Ascending aorta (tissue), 2 donors: Measurements from ENCODE around the gene MMEL1. TPM values are rescaled to one million over a fixed set of nuclear protein-coding genes. Genes with fewer than 3 reads are reported as not detected.

ENCODE experiments used
- DNase-seq, 2 donors: peaks; one replicate each; pipeline ENCODE4 v3.0.0-alpha.2; 2019; ENCODE audit warnings: low spot score in 2 of 2
- H3K27ac ChIP-seq, 2 donors: fragments of 200-600 bp; sonication (generic); one replicate each; pipeline ENCODE4 v1.5.1; 2016 to 2017; ENCODE audit warnings: mild to moderate bottlenecking in 1 of 2
- H3K27me3 ChIP-seq: fragments of 200-600 bp; sonication (generic); one replicate; pipeline ENCODE4 v1.5.1; 2017
- H3K36me3 ChIP-seq, 2 donors: fragments of 200-600 bp; sonication (generic); one replicate each; pipeline ENCODE4 v1.5.1; 2016
- H3K4me1 ChIP-seq, 2 donors: fragments of 200-600 bp; sonication (generic); one replicate each; pipeline ENCODE4 v1.5.1; 2016 to 2017; ENCODE audit warnings: mild to moderate bottlenecking in 1 of 2
- H3K4me3 ChIP-seq, 2 donors: fragments of 200-600 bp; sonication (generic); one replicate each; pipeline ENCODE4 v1.5.1; 2016 to 2017; ENCODE audit warnings: mild to moderate bottlenecking in 1 of 2
- H3K9me3 ChIP-seq, 2 donors: fragments of 200-600 bp; sonication (generic); one replicate each; pipeline ENCODE4 v1.5.1; 2016
- CTCF ChIP-seq, 3 experiments: fragments of 200-600 bp in 2 of 3; fragments of 450-650 bp in 1 of 3; sonication (generic) in 2 of 3; IDR thresholded peaks; one replicate each; pipeline ENCODE4 v1.5.1; 2016 to 2019; ENCODE audit warnings: antibody characterized with exemption in 3 of 3, mild to moderate bottlenecking in 1 of 3, moderate library complexity in 1 of 3
- intact Hi-C: fragments of 100-400 bp; cut with DNase I; formaldehyde crosslinking; loops from one replicate; pipeline ENCODE4 v1.15.1; 2023
- total RNA-seq: library from RNA; depleted of rRNA; stranded (reverse); fragments of >200 nt; gene quantifications from one replicate; pipeline ENCODE4 v1.1.0, GENCODE V29; 2016

Gene MMEL1
- total RNA-seq, 1 donor from 2014 or later, result not detected

- Histone ChIP-seq H3K4me1 (no peaks in the 10 kb centered on the region), H3K4me3 (no peak overlapping the region), H3K9me3 (peaks cover 0 to 15% of the 10 kb centered on the region in 2 donors), H3K36me3 (no peaks in the 10 kb centered on the region), H3K27ac (no peak overlapping the region), H3K27me3 (no peaks in the 10 kb centered on the region)
- intact Hi-C loops, result no loop called here
- DNase-seq, result peak in 1 of 2 donors; percentile 50
- TF ChIP-seq CTCF (IDR thresholded peaks at IDR 0.05), result no peak
Measured at GRCh38 chr1:2610036-2610959, 22.5 kb downstream of the MMEL1 start.

GRCh38 chr1:2609319-2610035, 23.3 kb downstream of the MMEL1 start:
- H3K27ac ChIP-seq, result no peak overlapping the region
- intact Hi-C loops, result no loop called here
- H3K4me3 ChIP-seq, result no peak overlapping the region
- H3K9me3 ChIP-seq, result peaks cover 0 to 10% of the 10 kb centered on the region in 2 donors
- peak in 1 of 2 donors; percentile 55 for DNase-seq
- no peaks in the 10 kb centered on the region for H3K36me3 ChIP-seq
- no peaks in the 10 kb centered on the region for H3K4me1 ChIP-seq
- no peak for TF ChIP-seq CTCF (IDR thresholded peaks at IDR 0.05)
- no peaks in the 10 kb centered on the region for H3K27me3 ChIP-seq

- Histone ChIP-seq H3K4me3 (no peak overlapping the region), H3K27me3 (no peaks in the 10 kb centered on the region), H3K4me1 (no peaks in the 10 kb centered on the region), H3K36me3 (no peaks in the 10 kb centered on the region), H3K27ac (no peak overlapping the region), H3K9me3 (peaks cover 0 to under 1% of the 10 kb centered on the region in 2 donors)
- TF ChIP-seq CTCF (IDR thresholded peaks at IDR 0.05), result no peak
- intact Hi-C loops, result no loop called here
- DNase-seq, result peak in 1 of 2 donors; percentile 55
Measured at GRCh38 chr1:2607641-2608091, 25.1 kb downstream of the MMEL1 start.

- intact Hi-C loops, result no loop called here
- peak in 1 of 2 donors; percentile 53 for DNase-seq
- no peak for TF ChIP-seq CTCF (IDR thresholded peaks at IDR 0.05)
- H3K9me3 ChIP-seq, result no peaks in the 10 kb centered on the region
- no peaks in the 10 kb centered on the region for H3K36me3 ChIP-seq
- no peaks in the 10 kb centered on the region for H3K27me3 ChIP-seq
- no peaks in the 10 kb centered on the region for H3K4me1 ChIP-seq
- no peak overlapping the region for H3K27ac ChIP-seq
- no peak overlapping the region for H3K4me3 ChIP-seq
Measured at GRCh38 chr1:2606881-2607621, 25.8 kb downstream of the MMEL1 start.

- Histone ChIP-seq H3K36me3 (no peaks in the 10 kb centered on the region), H3K27ac (no peak overlapping the region), H3K4me3 (no peak overlapping the region), H3K27me3 (no peaks in the 10 kb centered on the region), H3K4me1 (no peaks in the 10 kb centered on the region), H3K9me3 (no peaks in the 10 kb centered on the region)
- intact Hi-C loops, result no loop called here
- peak in 1 of 2 donors; percentile 57 for DNase-seq
- no peak for TF ChIP-seq CTCF (IDR thresholded peaks at IDR 0.05)
Measured at GRCh38 chr1:2606396-2606880, 26.4 kb downstream of the MMEL1 start.
